Upper lobe of left lung (tissue), 4 donors: ENCODE measurements around the gene LRRN4CL.

Source experiments
- POLR2AphosphoS5 ChIP-seq, 2 donors: sonication (generic); formaldehyde crosslinking; IDR thresholded peaks; one replicate each; pipeline ENCODE4 v1.5.1; 2017; ENCODE audit warnings: antibody characterized with exemption in 2 of 2
- TF ChIP-seq, protein P1 (sequence below), 6 experiments: fragments of 450-650 bp in 4 of 6; fragments of 200-600 bp in 2 of 6; sonication (generic) in 2 of 6; IDR thresholded peaks; one replicate each; pipeline ENCODE4 v1.5.1; 2016 to 2019; ENCODE audit warnings: antibody characterized with exemption in 6 of 6

DNA sequence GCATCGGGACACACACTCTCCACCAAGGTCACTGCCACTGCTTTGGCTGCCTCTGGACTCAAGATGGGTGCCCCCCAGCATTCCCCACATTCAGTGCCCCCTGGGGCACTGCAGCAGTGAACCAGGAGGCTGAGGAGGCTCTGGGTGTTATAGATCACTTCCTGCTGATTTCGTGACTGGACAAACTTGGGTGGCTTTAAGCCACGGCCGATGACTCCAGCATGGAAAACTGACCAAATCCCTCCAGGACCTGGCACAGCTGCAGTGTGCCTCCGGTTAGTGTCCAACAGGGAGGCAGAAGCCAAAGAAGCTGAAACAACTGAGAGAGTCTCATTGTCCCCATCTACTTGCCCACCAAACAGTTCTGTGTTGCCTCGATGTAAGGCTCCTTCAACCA, 41.7 kb downstream of the LRRN4CL start:
- TF ChIP-seq, protein P1, sequence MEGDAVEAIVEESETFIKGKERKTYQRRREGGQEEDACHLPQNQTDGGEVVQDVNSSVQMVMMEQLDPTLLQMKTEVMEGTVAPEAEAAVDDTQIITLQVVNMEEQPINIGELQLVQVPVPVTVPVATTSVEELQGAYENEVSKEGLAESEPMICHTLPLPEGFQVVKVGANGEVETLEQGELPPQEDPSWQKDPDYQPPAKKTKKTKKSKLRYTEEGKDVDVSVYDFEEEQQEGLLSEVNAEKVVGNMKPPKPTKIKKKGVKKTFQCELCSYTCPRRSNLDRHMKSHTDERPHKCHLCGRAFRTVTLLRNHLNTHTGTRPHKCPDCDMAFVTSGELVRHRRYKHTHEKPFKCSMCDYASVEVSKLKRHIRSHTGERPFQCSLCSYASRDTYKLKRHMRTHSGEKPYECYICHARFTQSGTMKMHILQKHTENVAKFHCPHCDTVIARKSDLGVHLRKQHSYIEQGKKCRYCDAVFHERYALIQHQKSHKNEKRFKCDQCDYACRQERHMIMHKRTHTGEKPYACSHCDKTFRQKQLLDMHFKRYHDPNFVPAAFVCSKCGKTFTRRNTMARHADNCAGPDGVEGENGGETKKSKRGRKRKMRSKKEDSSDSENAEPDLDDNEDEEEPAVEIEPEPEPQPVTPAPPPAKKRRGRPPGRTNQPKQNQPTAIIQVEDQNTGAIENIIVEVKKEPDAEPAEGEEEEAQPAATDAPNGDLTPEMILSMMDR (IDR thresholded peaks at IDR 0.05): no peak
- no peak for TF ChIP-seq POLR2AphosphoS5 (IDR thresholded peaks at IDR 0.05)
